ENCODE measurements around the gene ATXN10.
"Not testable (repeated sequence)": the region's sequence is repeated elsewhere in the genome, so short reads cannot be mapped to it uniquely, and the experiment has no call there.

The ATXN10 gene

GRCh38 chr22:45649809-45650208, 21.8 kb upstream of the ATXN10 start:
- DNase-seq (ENCODE audit: low read depth): no peak
- no peak overlapping the region for H3K4me3 ChIP-seq (ENCODE audit: low read depth, low read length)
- no peak for TF ChIP-seq CTCF (IDR thresholded peaks at IDR 0.05; ENCODE audit: insufficient read depth, low read depth, low read length, missing control alignments)

GRCh38 chr22:45650721-45651120, 20.9 kb upstream of the ATXN10 start:
- DNase-seq (ENCODE audit: low read depth): no peak
- TF ChIP-seq CTCF (IDR thresholded peaks at IDR 0.05; ENCODE audit: insufficient read depth, low read depth, low read length, missing control alignments): no peak
- H3K4me3 ChIP-seq (ENCODE audit: low read depth, low read length): no peak overlapping the region

GRCh38 chr22:45651931-45652528, 19.6 kb upstream of the ATXN10 start:
- no peak for TF ChIP-seq CTCF (IDR thresholded peaks at IDR 0.05; ENCODE audit: insufficient read depth, low read depth, low read length, missing control alignments)
- DNase-seq (ENCODE audit: low read depth): no peak
- no peak overlapping the region for H3K4me3 ChIP-seq (ENCODE audit: low read depth, low read length)

GRCh38 chr22:45656577-45656976, 15.1 kb upstream of the ATXN10 start:
- H3K4me3 ChIP-seq (ENCODE audit: low read depth, low read length): no peak overlapping the region
- no peak for DNase-seq (ENCODE audit: low read depth)
- TF ChIP-seq CTCF (IDR thresholded peaks at IDR 0.05; ENCODE audit: insufficient read depth, low read depth, low read length, missing control alignments): no peak

GRCh38 chr22:45657701-45658100, 13.9 kb upstream of the ATXN10 start:
- H3K4me3 ChIP-seq (ENCODE audit: low read depth, low read length): no peak overlapping the region
- no peak for TF ChIP-seq CTCF (IDR thresholded peaks at IDR 0.05; ENCODE audit: insufficient read depth, low read depth, low read length, missing control alignments)
- no peak for DNase-seq (ENCODE audit: low read depth)

- DNase-seq (ENCODE audit: low read depth): no peak
- no peak overlapping the region for H3K4me3 ChIP-seq (ENCODE audit: low read depth, low read length)
- no peak for TF ChIP-seq CTCF (IDR thresholded peaks at IDR 0.05; ENCODE audit: insufficient read depth, low read depth, low read length, missing control alignments)
Measured at GRCh38 chr22:45664136-45664646, 7.4 kb upstream of the ATXN10 start.

- H3K4me3 ChIP-seq (ENCODE audit: low read depth, low read length): no peak overlapping the region
- TF ChIP-seq CTCF (IDR thresholded peaks at IDR 0.05; ENCODE audit: insufficient read depth, low read depth, low read length, missing control alignments): no peak
- DNase-seq (ENCODE audit: low read depth): no peak
Measured at GRCh38 chr22:45667486-45667885, 4.1 kb upstream of the ATXN10 start.

GRCh38 chr22:45670363-45670762, 1.3 kb upstream of the ATXN10 start:
- not testable (repeated sequence) for H3K4me3 ChIP-seq (ENCODE audit: low read depth, low read length); DNase-seq (ENCODE audit: low read depth)

Data from GM12865 (cell line).